HG02840 (cell line): ENCODE results near the gene CACNG3.
"Not testable (repeated sequence)": the region's sequence is repeated elsewhere in the genome, so short reads cannot be mapped to it uniquely, and the experiment has no call there.

Source experiments
- ATAC-seq: cut with Tn5 transposase; IDR thresholded peaks from one replicate; pipeline ENCODE4 v1.9.1; 2021; ENCODE audit warnings: mild to moderate bottlenecking, moderate library complexity, moderate number of reproducible peaks; ENCODE audit not compliant: unreplicated experiment, low FRiP score

The CACNG3 gene

DNA sequence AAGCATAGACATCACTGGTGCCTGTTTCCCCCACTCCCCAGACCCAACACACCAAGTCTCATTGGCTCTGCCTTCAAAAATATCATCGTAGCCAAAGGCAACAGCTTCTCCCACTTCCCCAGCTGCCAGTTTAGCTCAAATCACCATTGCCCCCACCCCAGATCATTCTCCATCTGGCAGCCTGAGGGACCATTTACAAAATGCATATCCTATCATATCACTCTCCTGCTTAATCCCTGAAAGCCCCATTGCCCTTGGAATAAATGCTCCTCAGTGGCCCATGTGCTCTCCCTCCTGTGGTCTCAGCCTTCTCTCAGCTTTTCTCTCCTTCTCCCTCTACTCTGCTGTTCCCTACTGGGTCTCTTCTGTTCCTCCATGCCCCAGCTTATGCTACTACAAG is 68.3 kb downstream of the CACNG3 start:
- no peak for ATAC-seq

DNA sequence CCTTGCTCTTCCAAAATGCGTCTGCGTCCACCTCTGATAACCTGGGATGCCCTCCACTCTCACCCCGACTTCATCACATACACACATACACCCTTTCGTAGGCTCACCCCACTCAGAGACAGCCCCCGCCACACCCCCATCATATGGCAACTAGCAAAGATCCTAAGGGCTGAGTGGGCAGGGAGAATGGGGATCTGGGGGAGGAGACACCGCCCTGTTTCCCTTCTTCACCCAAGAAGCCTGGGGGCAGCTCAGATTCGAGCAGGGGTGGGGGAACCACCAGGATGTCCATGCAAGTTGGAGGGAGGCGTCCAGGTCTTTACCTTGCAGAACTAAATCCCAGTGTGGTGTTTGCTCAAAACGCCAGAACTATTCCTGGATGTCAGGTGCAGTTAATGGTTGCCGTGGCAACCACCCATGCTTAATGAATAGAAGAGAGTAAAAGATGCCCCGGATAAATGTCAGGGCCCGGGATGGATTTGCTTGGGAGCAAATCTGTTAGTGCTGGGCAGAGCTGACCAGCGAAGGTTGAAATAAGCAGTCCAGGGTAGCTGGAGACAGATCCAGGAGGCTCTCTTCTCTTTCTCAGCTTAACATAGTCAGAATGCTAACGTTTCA is 72.8 kb downstream of the CACNG3 start:
- no peak for ATAC-seq

DNA sequence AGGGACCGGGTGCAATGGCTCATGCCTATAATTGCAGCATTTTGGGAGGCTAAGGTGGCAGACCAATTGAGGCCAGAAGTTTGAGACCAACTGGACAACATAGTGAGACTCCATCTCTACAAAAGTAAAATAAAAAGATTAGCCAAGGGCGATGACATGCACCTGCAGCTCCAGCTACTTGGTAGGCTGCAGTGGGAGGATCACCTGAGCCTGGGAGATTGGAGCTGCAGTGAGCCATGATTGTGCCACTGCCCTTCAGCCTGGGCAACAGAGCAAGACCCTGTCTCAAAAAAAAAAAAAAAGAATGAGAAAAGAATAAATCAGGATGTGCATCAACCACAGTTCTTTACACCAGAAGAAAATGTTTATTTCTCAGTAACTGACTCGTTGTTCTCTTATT is 76.0 kb downstream of the CACNG3 start:
- no peak for ATAC-seq

DNA sequence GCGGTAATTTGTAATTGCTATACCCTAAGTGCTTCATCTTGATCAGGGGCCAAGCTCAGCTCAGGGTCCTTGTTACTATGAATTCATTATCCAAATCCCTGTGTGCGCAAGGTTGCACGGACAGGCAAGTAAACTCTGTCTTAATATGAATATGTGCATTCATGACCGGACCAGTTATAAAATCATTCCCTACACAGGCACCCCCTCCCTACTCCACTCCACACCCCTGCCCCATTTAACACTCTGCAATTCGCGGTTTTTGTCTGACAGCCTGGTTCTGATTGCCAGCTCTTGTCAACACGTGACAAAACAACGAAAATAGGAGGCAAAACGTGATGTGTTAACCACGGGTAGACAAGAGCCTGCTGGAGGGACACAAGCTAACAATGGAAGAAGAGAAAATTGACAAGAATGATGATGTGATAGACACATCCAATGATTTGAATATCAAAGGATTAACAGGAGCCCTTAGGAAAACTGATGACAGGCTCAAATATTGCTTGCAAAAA is 76.5 kb downstream of the CACNG3 start:
- ATAC-seq: no peak

DNA sequence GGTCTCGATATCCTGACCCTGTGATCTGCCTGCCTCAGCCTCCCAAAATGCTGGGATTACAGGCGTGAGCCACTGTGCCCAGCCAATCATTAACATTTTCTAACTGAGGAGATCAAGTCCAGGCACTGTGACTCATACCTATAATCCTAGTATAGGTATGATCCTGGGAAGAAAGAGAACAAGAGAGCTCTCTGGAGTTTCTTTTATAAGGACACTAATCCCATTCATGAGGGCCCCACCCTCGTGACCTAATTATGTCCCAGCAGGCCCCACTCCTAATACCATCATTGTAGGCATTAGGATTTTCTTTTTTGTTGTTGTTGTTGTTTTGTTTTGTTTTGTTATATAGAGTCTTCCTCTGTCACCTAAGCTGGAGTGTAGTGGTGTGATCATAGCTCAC is 80.4 kb downstream of the CACNG3 start:
- ATAC-seq: no peak

DNA sequence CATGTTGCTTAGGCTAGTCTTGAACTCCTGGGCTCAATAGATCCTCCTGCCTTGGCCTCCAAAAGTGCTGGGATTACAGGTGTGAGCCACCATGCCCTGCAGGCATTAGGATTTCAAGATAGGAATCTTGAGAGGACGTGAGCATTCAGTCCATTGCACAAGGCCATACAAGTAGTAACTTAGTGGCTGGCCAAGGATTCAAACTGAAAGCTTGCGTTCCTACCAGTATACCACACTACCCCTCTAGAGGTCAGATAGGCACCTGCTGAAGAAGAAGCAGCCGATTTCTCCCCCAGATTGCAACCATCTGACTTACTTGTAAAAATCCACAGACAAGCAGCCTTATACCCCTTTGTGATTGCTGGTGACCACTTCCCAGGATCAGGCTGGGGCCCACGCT is 80.9 kb downstream of the CACNG3 start:
- no peak for ATAC-seq

DNA sequence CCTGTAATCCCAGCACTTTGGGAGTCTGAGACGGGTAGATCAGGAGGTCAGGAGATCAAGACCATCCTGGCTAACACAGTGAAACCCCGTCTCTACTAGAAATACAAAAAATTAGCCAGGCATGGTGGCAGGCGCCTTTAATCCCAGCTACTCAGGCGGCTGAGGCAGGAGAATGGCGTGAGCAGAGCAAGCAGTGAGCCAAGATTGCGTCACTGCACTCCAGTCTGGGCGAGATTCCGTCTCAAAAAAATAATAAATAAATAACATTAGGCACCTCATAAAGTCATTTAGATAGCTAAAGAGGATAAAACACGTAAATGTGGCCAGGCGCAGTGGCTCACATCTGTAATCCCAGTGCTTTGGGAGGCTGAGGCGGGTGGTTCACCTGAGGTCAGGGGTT is 87.7 kb downstream of the CACNG3 start:
- ATAC-seq: not testable (repeated sequence)

DNA sequence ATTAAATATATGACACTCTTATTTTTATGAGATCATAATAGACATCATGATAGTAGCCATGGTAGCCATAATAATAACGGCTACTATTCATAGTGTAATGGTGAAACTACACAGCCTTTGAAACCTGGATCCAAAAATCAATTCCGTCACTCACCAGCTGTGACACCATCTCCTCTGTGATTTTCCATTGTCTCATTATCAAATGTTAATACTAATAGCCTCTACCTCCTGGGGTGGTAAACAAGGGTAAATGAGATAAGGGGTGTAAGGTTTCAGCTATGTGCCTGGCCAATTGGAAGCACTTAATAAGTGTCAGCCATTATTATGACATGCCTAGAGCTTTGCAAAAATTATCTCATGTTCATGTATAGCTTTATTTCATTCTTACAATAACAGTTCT is 88.6 kb downstream of the CACNG3 start:
- ATAC-seq: no peak

DNA sequence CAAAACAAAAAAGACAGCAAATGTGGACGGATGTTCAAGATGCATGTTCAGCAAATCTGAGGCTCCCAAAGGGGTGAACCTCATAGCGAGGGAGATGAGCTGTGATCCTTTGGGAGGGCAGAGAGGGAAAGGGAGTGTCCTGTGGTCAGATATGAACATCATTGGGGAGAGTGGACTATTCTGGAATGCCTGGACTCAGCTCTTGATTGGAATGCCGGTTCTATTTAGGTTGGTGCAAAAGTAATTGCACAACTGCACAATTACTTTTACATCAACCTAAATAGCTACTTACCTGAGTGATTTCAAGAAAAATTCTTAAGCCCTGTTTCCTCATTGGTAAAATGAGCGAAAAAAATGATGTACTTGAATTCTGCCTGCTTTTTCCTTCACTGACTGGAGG is 89.6 kb downstream of the CACNG3 start:
- no peak for ATAC-seq

DNA sequence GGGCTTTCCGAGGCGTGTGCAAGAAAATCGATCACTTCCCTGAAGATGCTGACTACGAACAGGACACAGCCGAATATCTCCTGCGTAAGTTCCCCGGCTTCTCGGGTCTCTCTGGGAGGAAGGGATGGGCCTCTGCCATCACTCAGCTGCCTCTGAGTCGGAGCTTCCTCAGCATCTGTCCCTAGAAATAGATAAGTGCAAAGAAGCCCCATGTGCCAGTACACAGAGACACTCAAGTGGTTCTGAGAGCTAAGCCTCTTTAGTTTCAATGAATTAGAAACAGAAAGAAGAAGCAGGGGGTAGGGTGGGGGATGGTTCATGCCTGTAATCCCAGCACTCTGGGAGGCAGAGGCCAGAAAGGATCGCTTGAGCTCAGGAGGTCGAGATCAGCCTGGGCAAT is 90.6 kb downstream of the CACNG3 start:
- no peak for ATAC-seq

DNA sequence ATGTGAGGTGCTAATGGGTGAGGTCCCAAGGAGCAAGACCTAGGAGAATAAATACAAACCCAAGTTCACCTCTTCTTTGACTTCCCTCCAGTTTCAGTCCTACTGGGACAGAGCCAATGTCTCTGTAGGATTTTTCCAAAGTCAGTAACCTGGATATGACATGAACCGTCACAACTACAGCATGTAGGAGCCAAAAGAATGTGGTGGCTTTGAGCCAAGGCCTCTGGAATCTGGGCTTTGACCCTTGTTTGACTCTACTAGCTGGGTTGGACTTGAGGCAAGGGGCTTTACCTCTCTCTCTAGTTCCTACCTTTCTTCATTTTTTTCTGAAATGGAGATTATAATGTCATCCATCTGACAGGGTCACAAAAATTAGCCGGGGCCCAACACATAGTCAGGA is 91.4 kb downstream of the CACNG3 start:
- ATAC-seq: no peak

DNA sequence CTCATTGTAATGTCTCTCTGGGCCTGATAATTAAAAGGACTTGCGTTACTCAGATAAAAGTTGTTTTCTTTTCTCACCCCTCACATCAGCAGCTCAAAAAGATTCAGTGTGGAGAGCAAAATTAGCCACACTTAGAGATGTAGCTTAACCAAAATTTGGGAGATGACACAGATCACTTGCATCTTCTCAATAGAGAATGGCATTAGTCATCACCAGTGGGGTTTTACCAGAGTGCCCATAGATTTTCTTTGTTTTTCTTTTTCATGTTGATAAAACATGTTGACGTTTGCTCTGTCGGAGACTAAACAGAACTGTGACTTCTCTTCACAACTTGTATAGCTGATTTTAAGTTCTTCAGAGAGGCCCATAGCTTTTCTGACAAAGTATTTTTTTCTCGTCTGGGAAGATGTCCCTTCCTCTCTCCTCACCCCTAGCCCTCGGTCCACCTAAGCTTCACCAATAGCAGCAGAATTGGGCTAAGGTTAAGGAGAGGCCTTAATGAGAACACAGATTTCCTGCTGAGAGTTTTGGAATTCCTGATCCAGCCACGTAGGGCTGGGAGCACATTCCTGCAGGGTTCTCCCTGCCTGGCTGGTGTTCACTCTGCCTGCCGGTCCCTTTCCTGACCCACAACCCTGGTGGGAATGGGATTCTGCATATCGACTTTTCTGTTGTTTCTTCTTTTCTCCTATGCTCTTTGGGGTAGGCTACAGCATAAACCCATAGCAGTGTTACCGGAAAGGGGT is 92.6 kb downstream of the CACNG3 start:
- no peak for ATAC-seq

DNA sequence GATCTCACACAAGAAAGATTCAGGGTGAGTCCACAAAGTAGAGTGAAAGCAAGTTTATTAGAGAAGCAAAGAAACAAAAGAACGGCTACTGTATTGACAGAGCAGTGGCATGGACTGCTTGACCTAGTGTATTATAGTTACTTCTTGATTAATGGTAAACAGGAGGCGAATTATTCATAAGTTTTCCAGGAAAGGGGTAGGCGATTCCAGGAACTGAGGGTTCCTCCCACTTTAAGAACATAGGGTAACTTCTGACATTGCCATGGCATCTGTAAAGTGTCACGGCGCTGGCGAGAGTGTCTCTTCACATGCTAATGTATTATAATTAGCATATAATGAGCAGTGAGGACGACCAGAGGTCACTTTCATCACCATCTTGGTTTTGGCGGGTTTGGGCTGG is 93.2 kb downstream of the CACNG3 start:
- ATAC-seq: no peak

DNA sequence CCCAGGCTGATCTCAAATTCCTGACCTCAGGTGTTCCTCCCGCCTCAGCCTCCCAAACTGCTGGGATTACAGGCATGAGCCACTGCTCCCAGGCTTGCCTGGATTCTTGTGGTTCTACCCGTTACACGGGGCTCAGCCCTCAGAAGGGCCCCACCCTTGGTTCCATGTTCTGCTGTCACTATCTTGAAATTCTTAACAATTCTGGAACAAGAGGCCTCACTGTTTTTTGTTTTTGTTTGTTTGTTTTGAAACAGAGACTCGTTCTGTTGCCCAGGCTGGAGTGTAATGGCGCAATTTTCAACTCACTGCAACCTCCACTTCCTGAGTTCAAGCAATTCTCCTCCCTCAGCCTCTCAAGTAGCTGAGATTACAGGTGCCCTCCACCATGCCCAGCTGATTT is 96.6 kb downstream of the CACNG3 start:
- ATAC-seq: no peak

DNA sequence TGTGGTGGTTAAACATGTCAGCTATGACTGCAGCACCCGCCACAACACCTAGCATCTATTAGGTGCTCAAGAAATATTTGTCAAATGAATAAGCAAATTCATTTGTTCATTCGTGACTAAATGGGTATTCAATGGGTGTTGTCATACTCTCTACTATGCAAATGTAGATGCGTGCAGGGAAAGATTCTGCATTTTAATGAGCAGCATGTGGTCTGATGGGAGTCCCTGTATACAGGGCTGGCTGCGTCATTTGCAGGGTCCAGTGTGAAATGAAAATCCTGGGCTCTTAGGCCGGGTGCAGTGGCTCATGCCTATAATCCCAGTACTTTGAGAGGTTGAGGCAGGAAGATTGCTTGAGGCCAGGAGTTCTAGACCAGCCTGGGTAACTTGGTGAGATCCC is 97.5 kb downstream of the CACNG3 start:
- no peak for ATAC-seq

DNA sequence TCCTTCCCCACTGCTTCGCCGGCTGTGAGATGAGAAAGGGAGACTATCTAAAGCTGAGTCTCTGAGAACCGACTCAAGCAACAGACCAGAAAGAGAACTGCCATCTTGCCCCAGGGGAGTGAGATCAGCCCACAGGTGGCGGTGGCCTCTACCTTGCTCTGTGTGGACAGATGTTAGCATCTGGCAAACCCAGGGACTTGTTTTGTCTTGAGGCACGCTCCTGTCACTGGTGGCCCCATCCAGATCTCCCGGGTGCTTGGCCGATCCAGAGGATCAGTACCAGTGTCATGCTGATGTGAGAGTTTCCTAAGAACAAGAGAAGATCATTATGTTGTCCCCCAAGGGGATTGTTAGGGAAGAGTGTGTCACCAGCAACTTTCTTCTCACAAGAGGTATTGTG is 101.4 kb downstream of the CACNG3 start:
- ATAC-seq: no peak

DNA sequence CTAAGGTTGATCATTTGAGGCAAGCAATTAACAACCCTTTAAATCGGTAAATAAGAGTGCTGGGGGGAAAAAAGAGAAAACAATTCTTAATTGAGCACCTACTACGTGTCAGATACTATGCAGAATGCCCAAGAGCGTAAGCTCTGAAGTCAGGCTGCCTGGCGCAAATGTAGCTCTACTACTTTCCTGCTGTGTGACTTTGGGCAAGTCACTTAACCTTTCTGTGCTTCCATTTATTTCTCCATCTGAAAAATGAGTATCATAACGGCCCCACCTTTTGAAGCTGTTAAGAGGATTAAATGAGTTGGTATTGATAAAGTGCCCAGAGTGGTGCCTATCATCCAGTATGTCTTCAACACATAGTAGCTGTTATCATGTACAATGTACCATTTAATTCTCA is 102.0 kb downstream of the CACNG3 start:
- no peak for ATAC-seq

DNA sequence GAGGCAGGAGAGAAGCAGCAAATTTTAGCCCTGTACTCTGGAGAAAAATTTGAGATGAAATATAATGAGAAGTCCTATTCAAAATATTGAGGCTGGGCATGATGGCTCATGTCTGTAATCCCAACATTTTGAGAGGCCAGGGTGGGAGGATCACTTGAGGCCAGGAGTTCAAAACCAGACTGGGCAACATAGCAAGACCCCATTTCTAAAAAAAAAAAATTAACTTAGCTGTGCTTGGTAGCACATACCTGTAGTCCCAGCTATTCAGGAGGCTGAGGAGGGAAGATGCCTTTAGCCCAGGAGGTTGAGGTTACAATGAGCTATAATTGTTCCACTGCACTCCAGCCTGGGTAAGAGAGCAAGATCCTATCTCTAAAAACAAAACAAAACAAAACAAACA is 103.4 kb downstream of the CACNG3 start:
- ATAC-seq: no peak

DNA sequence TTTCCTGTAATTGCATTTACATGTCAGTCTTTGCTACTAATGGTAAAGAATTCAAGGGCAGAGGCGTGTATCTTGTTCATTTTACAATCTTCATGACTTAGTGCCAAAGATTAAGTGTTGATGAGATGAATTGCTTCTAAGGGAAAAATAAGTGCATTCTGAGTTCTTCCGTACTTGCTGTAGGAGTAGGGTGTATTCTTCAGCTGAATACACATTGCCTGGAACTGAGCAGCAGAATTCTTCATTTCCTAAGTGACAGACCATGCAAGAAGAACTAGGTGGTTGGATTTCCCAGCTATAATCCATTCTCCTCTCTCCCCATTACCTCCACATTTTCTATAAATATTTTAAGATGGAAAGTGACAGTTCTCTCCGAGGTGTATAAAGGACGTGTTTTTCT is 104.8 kb downstream of the CACNG3 start:
- ATAC-seq: no peak

DNA sequence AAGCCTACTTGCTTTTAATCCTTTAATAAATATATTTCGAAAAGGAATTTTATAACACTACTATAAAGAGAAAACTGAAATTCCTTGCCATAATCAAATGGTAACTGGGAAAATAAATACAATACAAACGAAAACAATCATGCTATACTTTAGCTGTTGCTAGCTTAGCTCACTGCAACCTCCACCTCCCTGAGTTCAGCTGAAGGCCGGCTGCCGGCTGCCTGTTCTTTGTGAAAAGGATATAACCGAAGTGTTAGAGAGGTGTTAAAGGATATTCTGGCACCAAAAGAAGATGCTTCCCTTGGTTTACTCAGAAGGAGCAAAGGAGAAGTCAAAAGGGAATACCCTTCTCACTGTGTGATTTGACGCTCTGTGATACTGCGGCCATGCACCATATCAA is 108.5 kb downstream of the CACNG3 start:
- no peak for ATAC-seq

DNA sequence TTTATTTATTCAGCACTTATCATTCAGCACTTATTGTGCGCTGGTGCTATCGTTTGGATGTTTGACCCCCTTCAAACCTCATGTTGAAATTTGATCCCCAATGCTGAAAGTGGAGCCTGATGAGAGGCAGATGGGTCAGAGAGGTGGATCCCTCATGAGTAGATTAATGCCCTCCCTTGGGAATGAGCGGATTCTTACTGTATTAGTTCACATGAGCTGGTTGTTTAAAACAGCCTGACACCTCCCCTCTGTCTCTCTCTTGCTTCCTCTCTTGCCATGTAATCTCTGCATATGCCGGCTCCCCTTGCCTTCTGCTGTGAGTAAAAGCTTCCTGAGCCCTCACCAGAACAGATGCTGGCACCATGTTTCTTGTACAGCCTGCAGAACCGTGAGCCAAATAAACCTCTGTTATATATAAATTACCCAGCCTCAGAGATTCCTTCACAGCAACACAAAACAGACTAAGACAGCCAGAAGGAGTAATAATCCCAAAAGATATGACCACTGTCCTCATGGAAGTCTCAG is 111.1 kb downstream of the CACNG3 start:
- ATAC-seq: no peak

DNA sequence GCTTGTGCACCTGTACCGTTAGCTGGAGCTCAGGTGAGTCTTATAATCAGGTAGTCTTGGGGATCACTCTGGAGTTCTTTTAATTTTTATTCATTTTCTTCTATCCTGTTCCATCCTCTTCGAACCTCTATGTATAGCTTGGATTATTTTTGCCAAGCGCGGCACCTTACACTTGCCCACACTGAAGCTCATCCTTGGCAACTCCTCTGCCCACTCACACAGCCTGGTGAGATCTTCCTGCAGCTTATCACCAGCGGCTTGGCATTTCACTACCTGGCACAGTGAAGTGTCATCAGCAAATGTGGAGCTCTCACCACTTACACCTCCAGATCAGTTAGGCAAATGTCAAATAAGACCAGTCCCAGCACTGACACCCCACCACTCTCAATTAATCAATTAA is 116.7 kb downstream of the CACNG3 start:
- no peak for ATAC-seq
